Stimulated activated CD4-positive, alpha-beta T cell treated with anti-CD3 and anti-CD28 coated beads, Interleukin-1b, Interleukin-23, amount 100 ng/mL, for 48 hours (primary cell): ENCODE results near the gene MLX.

Experiments
- DNase-seq: peaks from one replicate; pipeline ENCODE4 v3.0.0-alpha.2; 2020

MLX gene, protein sequence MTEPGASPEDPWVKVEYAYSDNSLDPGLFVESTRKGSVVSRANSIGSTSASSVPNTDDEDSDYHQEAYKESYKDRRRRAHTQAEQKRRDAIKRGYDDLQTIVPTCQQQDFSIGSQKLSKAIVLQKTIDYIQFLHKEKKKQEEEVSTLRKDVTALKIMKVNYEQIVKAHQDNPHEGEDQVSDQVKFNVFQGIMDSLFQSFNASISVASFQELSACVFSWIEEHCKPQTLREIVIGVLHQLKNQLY

DNA sequence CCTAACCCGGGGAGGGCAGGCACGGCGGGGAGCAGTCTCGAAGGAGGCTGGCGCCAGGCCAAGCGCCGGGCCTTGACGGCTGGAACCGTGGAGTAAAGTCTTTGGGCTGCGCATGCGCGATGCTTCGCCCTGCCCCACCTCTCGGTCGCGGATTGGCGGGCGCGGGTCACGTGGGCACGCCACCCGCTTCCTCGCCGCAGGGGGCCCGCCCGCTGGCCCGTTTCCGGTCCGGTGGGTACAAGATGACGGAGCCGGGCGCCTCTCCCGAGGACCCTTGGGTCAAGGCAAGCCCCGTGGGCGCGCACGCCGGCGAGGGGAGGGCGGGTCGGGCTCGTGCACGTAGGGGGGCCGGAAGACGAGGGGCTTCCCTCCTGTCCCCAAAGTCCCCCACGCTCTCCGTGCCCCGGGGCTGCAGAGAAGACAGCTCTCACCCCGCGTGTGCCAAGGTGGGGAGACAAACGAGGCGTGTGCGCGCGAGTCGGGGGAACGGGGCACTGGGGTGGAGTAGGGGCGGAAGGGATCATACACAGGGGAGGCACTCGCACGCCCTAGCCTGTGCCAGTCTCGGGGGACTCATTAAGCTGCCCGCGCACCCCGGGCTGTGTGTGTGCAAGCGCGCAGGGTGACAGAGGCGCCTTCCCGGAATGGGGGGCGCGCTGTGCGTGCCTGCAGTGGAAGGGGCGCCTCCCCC lies at the start of gene MLX:
TSS of gene MLX (plus strand) at position 218 of the 691 bp plus-strand sequence. CDS start at position 243, 25 bp downstream.
- DNase-seq = peak; percentile 91

DNA sequence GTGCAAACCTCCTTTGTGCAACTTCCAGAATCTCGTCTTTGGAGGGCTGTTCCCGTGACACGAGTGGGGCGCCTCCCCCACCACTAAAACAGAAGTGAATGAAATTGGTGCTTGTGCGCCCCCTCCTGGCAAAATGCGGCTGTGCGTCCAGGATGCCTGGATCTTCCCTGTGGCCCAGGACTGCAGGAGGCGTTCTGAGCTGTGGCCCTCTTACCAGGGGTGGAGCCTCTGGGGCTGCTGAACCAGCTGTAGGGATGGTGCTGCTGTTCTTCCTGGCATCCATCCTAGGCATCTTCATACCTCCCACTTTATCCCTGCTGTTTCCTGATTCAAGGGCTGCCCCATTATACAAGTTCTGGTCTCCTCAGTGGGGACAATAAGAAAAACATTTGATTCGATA lies 49.4 kb upstream of the MLX start:
- DNase-seq = peak; percentile 76

DNA sequence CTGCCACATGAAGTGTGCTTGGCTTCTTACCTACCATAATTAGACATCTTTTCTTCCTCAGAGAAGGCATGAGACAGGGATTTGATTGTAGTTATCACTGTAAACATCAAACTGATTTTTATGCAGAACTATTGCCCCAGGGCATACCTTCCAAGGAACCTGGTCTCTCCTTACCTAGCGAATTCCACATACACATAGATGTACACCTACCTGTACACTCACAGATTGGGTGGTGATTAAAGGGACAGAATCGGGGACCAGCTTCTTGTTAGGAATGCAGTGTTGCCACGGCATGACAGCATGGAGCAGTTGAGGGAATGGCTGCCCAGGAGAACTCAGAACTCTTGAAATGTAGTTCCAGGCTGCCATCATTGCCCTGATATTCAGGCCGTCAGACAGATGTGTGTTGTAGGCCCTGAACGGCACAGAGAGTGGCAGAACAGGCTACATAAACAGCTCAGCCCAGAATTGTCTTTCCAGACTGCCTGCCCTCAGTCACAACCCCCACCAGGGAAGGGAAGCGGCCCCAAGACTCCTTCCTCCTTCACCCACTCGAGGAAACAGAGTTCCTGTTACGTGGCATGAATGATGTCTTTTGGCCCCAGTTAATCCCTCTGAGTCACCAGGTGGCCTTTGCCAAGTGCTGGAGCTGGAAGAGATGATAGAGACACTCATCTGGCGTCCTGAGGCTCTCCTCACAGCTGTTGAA lies 48.7 kb upstream of the MLX start:
- DNase-seq = no peak

DNA sequence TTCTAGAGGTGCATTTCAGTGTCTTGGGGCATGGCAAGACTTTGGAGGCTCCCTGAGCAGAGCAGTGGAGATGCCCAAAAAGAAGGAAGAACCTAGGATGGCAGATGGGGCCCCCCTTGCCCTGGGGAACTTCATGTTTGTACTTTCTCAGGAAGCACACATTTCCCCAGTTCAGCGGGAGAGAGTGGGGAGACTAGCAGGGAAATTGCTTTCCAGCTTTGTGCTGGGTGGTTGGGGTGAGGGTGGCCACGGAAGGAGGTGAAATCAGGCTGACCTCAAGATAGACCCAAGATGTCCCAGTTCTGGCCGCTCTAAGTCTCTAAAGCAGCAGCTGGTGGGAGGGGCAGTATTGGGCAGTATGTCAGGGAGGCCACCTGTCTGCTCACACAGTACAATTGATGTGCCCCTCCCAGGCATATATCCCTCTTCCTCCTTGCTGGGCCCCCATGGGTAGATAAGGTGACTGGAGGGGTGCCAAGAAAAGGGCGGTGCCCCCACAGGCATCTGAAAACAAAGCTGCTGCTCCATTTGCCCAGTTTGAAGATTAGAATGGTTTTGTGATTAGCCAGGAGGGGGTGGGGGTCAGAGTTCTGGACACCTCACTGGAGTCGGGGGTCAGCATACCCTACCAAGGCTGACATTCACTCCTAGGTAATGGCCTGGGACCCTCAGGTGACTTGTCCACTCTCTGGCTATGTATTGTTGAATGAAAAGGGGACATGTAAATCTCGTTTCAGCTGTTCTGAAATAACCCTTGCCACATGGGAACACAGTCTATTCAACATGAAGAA lies 48.0 kb upstream of the MLX start:
- DNase-seq = no peak

DNA sequence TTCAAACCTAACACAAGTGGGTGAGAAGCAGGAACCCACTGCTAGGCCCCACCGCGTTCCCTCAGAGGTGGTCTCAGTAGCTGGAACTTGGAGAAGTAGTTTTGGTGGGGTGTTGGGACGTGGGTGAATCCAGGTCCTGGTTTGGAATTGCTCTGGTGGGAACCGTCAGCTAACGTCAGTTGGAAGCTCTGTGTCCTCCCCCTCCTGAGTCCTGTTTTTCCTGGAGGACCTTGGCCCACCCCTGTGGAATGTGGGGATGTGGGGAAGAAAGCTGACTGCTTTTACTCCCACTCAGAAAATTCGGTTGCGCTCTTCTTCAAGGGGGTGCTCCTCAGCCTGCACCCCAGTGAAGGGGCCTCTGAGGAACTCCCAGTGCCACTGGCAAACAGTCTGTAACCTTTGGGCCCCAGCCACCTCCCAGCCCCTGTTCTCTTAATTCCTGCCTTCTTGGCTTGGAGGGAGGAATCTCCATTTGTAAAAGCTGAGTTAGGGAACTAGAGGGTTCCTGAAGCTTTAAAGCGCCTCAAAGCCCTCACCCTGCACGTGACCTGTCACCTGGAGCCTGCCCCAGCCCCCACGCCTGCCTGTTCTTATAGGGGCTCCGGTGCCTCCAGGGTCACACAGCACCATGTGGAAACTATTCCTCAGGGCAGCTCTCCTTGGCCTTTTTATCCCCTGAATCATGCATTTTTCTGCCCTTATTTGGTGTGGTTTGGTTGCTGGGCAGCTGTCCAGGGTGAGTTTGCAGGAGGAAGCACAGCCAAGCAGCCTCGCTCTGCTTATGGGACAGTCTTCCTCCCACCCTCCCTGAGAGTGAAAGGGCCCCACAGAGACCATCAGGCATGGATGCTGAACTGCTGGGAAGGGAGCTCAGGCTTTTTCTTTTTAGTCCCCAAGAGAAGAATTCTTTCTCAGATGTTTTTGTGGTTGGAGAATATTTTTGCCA lies 47.1 kb upstream of the MLX start:
- no peak for DNase-seq

DNA sequence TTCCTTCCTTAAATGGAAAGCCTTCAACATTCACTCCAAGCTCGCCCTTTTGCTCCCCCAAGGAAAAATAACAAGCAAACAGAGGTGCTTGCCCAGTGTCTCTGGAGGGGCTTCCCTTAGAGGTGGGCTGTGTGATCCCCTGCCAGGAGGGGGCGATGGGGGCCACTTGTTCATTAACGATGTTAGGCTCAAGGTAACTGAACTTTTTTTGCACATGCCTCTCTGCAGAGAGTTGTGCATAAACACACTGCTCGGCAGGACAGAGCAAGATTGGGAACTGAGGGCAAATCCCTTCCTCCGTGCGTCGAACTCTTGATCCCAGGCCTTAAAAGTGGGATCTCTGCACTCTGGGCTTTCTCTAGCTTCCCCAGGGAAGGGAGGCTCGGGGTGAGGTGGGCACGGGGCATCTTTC lies 46.4 kb upstream of the MLX start:
- no peak for DNase-seq

DNA sequence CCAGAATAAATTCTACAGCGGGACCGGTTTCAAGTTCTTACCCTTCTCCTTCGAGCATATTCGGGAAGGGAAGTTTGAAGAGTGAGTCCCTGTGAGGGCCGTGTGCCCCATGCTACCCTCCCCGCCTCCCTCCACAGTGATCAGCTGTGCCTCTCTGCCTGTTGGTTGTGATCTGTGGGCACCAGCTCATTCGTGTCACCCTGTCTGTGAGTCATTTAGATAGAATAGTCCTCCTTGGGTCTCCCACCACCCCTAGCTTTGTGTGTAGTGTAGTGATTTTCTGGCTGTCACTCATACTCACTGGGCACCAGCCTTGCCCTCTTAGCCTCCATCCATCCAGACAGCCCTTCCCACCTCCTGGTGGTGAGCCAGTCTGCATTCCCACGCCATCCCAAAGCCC lies 45.9 kb upstream of the MLX start:
- DNase-seq = no peak

DNA sequence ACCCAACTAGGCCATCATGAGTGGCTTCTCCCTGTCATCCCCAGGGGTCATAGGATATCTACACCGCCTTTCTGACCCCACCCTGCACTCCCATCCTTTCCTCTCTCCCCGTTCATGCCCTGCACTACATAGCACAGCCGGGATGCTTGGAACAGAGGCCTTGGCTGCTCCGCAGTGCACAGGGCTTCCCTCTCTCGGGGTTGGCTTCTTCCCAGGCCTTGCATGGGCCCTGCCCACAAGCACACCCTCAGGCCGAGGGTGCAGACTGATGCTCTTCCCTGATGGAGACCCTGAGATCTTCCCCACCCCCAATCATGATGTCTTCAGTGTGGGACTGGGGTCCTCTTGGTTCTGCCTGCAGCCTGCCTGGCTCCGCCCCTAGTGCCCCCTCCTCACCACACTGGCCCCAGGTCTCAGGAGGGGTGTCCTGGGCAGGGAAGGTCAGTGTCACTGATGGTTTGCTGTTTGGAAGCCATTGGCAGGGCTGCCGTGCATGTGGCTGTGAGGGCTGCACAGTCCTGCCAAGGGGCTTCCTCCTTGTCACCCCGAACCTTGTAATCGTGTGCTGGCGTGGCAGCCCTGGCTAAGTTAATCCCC lies 45.1 kb upstream of the MLX start:
- no peak for DNase-seq

DNA sequence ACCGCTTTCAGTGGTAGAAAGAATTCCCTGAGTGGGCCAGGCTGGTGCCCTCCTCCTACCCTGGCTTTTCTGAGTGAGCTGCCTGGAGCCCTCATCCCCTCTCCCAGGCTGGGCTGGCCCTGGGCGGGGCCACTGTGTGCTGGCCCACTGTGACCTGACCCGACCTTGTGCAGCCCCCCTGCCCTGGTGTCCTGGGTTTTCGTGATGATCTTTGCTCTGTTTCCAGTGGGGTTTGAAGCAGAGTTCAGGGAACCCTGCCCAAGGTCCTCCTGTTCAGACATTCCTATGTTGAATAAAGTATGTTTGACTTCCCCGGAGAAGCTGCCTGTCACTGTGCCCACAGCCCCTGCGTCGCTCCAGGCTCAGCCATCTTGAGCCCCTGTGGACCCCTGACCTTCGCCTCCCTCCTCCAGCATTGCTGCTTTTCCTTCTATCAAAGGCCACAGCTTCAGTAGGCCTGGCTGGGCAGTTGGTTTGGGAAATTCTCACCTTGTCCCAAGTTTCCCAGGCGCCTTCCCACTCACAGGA lies 44.6 kb upstream of the MLX start:
- DNase-seq = no peak

DNA sequence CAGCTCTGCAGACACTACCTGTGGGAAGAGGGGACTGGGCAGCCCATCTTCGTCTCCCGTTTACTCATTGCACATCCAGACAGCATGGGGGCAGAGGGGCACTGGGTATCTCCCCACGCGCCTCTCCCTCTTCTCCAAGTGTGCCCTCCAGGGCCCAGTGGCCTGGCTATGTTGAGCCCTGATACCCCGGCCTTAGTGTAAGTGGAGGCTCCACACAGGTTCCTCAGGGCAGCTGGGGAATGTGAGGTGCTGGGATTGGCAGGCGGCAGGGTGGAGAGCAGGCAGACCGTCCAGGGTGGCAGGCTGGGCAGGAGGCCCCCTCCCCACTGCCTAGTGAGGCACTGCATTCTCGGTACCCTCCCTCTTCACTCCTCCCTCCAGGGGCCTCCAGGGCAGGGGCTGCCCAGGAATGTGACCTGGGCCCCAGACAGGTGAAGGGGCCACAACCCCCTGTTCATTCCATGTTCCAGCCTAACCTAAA lies 44.1 kb upstream of the MLX start:
- DNase-seq = no peak

DNA sequence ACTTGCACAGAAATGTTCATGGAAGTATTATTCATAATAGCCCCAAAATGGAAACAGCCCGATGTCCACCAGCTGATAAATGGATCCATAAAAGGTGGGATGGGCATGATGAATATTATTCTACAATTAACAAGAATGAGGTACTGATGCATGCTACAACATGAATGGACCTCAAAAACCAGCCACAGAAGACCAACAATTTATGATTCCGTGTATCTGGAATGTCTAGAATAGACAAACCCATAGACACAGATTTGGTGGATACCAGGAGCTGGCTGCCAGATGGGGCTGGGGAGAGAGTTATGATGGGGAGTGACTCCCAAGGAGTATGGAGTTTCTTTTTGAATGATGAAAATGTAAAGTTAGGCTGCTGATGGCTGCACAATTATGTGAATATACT lies 41.7 kb upstream of the MLX start:
- no peak for DNase-seq

DNA sequence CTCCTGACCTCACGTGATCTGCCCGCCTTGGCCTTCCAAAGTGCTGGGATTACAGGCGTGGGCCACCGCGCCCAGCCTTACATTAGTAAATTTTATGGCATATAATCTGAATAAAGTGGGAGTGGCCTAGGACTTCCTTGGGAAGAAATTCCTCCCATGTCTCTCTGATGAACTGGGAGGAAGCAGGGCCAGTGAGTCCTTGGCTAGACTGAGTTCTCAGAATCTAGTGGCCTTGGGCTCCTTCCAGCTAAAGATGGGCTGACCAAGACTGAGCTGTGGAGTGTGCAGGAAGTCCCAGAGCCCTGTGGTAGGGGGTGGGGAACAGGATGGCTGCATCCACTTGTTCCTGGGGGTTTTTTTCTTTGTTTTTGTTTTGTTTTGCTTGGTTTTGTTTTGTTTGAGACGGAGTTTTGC lies 40.9 kb upstream of the MLX start:
- no peak for DNase-seq

DNA sequence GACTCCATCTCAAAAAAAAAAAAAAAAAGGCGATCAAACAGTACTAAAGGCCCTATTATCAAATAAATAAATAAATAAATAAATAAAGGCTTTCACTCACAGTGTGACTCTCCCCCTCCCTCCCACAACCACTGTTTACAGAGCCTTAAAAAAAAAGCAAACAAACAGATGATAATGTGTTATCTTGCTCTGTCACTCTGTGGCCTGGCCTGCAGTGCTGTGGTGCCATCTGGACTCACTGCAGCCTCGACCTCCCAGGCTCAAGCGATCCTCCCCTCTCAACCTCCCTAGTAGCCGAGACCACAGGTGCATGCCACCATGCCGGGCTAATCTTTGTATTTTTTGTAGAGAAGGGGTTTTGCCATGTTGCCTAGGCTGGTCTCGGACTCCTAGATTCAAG lies 39.0 kb upstream of the MLX start:
- DNase-seq = no peak

DNA sequence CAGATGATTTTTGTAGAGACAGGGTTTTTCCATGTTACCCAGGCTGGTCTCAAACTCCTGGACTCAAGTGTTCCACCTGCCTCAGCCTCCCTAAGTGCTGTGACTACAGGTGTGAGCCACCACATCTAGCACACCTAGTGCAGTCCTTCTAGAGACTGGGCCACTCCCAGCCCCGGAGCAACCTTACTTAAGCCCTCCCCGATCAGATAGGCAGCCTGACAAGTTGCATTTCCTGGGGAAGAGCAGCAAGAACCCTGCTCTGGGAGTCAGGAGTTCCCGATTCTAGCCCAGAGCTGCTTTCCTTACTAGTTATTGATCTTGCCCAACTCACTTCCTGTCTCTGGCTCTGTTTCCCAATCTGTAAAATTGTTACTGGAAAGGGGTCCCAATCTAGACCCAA lies 37.8 kb upstream of the MLX start:
- DNase-seq = no peak

DNA sequence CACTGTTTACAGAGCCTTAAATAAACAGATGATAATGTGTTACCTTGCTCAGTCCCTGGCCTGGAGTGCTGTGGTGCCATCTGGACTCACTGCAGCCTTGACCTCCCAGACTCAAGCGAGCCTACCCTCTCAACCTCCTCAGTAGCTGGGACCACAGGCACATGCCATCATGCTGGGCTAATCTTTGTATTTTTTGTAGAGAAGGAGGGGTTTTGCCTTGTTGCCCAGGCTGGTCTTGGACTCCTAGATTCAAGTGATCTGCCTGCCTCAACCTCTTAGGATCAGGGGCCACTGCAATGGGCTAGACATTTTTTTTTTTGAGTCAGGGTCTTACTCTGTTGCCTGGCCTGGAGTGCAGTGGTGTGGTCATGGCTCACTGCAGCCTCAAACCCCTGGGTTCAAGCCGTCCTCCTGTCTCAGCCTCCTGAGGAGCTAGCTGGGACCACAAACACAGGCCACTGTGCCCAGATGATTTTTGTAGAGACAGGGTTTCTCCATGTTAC lies 35.9 kb upstream of the MLX start:
- DNase-seq = no peak

DNA sequence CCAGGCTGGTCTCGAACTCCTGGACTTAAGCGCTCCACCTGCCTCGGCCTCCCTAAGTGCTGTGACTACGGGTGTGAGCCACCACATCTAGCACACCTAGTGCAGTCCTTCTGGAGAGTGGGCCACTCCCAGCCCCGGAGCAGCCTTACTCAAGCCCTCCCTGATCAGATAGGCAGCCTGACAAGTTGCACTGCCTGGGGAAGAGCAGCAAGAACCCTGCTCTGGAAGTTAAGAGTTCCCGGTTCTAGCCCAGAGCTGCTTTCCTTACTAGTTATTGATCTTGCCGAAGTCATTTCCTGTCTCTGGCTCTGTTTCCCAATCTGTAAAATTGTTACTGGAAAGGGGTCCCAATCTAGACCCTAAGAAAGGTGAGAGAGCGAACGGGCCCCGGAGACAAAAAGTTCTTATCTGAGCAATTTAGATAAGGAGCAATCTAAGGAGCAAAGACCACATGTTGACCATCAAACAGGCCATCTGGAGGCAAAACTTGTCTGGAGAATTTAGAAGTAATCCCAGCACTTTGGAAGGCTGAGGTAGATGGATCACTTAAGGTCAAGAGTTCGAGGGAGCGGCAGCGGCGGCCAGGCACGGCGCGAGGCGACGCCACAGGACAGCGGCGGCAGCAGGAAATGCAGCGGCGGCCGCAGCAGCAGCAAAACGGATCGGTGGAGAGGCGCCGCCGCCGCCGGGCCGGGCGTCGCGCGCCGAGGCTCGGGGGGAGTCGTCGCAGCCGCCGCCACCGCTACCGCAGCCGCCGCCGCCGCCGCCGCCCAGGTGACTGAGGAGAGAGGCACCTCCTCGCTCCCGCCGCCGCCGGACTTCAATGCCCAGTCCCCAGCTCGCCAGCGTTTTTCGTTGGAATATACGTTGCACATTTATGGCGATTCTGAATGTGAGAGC lies 35.2 kb upstream of the MLX start:
- DNase-seq = peak; percentile 43

DNA sequence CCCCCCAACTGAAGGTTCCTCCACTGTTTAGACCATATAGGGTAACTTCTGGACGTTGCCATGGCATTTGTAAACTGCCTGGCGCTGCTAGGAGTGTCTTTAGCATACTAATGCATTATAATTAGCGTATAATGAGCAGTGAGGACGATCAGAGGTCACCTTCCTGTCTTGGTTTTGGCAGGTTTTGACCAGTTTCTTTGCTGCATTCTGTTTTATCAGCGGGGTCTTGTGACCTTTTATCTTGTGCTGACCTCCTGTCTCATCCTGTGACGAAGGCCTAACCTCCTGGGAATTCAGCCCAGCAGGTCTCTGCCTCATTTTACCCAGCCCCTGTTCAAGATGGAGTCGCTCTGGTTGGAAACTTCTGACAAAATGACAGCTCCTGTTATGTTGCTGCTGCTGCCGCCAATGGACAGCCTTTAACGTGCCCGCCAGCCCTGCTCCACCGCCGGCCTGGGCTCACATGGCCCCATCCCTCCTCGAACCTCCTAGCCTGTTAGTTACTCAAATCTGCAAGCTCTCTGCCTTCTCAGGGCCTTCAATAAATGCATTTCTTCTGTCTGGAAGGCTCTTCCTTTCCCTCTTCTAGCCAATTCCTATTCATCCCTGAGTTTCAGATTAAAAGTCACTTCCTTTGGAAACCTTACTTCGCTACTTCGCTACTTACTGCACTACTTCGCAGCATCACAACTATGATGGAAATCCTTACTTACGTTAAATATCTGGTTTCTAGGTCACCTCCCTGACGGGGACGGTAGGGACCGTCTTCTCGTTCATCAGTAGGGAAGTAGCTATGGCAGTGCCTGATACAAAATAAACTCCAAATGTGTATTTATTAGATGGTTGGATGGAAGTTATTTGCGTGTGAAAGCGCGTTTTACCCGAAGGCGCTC lies 31.5 kb upstream of the MLX start:
- DNase-seq = no peak

DNA sequence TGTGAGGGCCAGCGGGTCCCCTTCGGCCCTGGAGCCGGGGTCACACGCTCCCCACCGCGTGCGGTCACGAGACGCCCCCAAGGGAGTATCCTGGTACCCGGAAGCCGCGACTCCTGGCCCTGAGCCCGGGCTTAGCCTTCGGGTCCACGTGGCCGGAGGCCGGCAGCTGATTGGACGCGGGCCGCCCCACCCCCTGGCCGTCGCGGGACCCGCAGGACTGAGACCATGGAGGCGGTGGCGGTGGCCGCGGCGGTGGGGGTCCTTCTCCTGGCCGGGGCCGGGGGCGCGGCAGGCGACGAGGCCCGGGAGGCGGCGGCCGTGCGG lies 30.9 kb upstream of the MLX start, which contains the start of gene NAGLU:
TSS of gene NAGLU (plus strand) at position 194 of the 324 bp plus-strand sequence. CDS start at position 226, 32 bp downstream.
- peak; percentile 85 for DNase-seq
